GM21515 (cell line): Measurements from ENCODE around the gene PPP2R3B.
"Not testable (repeated sequence)": the region's sequence is repeated elsewhere in the genome, so short reads cannot be mapped to it uniquely, and the experiment has no call there.

Source experiments
- ATAC-seq: cut with Tn5 transposase; IDR thresholded peaks from one replicate; pipeline ENCODE4 v1.9.1; 2021; ENCODE audit not compliant: unreplicated experiment

The PPP2R3B gene

DNA sequence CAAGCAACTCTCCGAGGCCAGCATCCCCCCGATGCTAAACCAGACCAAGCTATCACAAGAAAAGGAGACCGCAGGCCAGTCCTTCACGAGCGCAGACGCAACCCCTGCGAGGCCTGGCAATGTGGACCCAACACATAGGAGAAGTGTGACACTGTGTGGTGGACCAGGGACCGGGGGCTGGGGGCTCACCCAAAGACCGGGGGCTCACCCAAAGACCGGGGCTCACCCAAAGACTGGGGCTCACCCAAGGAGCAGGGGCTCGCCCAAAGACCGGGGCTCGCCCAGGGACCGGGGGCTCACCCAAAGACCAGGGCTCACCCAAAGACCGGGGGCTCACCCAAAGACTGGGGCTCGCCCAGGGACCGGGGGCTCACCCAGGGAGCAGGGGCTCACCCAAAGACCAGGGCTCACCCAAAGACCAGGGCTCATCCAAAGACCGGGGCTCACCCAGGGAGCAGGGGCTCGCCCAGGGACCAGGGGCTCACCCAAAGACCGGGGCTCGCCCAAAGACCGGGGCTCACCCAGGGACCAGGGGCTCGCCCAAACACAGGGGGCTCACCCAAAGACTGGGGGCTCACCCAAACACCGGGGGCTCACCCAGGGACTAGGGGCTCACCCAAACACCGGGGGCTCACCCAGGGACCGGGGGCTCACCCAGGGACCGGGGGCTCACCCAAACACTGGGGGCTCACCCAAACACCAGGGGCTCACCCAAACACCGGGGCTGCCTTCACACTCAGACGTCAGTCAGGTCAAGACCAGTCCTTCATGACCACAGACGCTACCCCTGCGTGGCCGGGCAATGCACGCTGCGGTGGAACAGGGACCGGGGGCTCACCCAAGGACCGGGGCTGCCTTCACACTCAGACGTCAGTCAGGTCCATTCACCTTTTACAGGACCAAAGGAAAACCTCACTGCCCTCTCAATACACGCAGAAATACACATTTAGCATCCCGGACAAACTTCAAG lies 32.9 kb downstream of the PPP2R3B start:
- no peak for ATAC-seq

- ATAC-seq, result no peak
These were observed 34.0 kb downstream of the PPP2R3B start for GRCh38 chrX:352582-353314.

DNA sequence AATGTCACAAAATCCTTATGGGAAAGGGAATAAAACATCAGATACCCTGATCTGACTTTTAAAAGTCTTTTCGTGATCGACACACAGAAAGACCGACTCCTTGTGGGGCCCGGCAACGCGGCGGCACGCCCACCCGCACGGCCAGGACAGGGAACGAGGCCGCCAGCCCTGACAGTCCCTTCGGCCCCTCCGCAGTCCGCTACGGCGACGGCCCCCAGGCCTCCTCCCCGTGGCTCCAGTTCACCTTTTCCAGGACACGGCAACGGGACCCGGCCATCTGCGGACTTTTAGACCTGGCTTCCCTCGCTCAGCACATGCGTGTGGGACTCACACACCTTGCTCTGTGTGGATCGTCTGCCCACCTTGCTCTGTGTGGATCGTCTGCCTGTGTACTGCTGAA lies 34.5 kb downstream of the PPP2R3B start:
- ATAC-seq, result no peak

DNA sequence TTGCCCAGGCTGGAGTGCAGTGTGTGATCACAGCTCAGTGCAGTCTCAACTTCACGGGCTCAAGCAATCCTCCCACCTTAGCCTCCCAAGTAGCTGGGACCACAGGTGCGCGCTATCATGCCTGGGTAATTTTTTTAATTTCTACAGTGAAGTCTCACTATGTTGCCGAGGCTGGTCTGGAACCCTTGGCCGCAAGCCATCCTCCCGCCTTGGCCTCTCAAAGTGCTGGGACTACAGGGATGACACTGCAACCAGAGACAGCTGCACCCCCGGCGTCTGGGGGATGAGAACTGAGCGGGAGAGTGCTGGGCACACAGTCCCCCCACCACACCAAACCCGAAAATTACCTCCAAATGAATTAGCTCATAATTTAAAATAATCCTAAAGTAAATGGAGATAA lies 35.0 kb downstream of the PPP2R3B start:
- no peak for ATAC-seq

DNA sequence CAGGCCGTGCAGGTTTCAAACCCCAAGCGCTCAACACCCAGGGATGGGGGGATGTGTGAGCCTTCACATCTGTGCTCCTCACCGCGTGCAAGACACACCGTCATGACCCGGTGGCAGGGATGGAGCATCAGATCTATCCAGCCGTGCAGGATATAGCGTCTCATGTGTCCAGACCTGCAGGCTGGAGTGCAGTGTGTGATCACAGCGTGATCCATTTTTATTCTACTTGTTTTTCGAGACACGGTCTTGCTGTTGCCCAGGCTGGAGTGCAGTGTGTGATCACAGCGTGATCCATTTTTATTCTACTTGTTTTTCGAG lies 35.4 kb downstream of the PPP2R3B start:
- ATAC-seq, result not testable (repeated sequence)

GRCh38 chrX:350534-351323 lies 36.0 kb downstream of the PPP2R3B start:
- ATAC-seq, result no peak

DNA sequence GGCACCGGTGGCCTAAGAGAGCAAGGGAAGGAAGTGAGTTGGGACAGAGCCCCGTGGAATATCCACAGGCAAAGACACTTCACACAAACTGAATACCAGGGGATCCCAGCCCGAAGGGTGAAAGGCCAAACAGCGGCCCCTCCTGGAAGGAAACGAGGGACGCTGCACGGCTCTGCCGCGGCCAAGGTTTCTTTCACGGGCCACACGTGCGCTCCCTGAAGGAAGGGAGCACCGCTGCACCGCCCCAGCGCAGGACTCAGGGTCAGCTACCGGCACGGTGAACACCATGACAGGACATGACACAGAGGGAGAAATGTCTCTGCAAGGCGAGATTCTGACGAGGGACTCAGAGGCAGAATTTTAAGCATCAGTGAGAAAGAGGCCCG lies 36.6 kb downstream of the PPP2R3B start:
- no peak for ATAC-seq

DNA sequence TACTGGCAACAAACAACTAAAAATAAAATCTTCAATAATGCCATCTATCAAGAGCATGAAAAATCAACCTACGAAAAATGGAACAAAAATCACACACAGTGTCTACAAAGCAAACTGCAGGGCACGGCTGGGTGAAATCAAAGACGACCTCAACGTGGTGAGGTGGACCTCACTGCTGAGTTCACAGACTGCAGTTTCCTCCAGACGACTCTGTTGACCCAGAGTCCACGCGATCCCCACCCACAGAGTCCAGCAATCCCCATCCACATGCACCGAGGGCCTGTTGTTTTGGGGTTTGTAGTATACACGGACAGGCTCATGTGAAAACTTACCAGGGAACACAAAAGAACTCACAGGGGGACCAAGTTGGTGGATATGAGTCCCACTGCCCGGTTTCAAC lies 37.0 kb downstream of the PPP2R3B start:
- ATAC-seq, result no peak

- no peak for ATAC-seq
These were observed 37.5 kb downstream of the PPP2R3B start for GRCh38 chrX:349196-349595.

- no peak for ATAC-seq
These were observed 38.1 kb downstream of the PPP2R3B start for GRCh38 chrX:348461-349117.

DNA sequence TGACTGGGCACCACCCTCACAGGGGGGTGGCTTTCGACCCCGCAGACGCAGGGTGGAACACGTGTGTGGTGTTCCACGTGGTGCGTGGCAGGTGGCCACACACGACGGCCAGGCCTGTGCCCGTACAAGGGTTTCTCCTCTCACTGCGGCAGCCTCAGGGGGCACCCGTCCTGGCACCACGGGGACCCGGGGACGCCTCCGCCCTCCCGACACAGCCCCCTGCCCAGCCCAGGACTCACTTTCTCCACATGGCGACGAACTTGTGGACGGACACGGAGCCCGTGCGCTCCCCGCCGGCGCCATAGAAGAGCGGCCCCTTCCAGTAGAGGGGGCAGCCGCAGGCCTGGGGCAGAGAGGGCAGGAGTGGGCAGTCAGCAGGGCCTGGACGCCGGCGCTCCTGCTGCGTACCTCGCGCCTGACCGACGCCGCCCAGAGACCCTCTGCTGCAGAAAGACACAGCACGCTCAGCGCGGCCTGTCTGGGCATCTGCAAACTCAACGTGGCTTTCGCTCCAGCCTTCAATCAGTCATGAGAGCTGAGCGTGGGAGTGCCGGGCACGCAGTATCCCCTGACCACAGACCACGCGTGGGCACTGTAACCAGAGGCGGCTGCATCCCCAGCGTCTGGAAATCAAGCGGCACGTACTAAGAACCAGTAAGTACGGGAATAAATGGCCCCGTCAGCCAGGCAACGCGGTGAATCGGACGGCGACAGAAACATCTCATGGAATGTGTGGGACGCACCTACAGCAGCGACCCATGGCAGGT lies 39.2 kb downstream of the PPP2R3B start:
- ATAC-seq, result no peak

- ATAC-seq, result no peak
These were observed 40.5 kb downstream of the PPP2R3B start for GRCh38 chrX:346034-346813.

DNA sequence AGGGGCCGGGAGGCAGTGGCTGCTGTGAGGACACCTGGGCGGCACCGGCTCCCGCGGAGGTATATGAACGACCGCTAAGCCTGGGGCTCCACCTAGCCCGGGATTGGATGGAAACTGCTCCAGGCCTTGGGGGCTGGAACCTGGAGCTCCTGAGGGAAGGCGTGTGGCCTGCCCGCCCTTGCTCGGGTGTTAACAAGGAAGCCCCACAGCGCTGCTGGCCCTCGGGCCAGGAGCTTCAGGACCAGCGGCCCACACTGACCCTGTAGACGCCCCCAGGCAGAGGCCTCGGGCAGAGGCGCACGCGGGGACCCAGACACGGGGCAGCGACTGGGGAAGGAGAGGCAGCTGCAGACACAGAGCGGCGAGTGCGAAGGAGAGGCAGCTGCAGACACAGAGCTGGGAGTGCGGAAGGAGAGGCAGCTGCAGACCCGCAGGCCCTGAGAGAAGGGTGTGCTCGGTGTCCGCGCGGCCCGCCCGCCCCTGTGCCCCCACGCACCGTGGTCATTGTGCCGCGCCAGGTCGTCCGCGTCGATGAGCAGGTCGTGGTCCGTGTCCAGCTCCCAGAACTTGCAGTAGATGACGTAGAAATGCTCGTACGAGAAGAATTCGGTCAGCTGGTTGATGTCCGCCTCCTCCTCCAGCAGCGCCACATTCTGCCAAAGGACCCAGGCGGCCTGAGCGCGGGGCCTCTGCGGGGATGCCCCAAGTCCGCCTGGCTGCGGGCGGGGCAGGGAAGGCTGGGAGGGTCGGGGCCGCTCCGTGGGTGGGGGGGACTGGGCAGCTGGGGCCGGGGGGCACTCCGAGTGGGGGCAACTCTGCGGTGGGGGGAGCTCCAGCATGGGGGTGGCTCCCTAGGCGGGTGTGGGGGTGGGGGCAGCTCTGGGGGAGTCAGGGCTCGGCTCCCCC lies 41.4 kb downstream of the PPP2R3B start:
- ATAC-seq, result no peak

- no peak for ATAC-seq
These were observed 42.3 kb downstream of the PPP2R3B start for GRCh38 chrX:344371-344901.

DNA sequence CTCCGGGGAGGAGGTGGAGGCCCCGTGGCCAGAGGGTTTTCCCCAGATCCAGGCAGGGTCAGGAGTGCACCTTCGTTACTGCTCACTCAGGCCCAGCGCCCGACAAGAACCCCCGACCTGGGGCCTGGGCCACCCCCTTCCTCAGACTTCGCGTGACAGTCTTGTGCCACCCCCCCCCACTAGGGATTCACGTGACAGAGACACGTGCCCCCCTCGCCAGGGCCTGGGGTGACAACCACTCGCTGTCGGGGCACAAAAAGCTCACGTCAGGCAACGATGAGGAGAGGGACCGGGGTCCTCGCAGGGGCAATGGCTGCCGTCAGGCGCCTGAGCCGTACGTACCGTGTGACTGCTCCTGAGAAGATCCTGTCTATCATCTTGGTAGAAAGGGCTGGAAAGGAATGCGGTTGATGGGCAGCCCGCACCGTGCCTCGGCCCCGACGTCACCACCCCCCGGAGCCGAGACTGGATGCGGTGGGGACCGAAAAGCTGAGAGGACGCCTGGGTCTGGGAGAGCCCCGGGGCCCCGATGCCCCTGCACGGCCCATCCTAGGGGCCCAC lies 45.1 kb downstream of the PPP2R3B start:
- ATAC-seq, result no peak

DNA sequence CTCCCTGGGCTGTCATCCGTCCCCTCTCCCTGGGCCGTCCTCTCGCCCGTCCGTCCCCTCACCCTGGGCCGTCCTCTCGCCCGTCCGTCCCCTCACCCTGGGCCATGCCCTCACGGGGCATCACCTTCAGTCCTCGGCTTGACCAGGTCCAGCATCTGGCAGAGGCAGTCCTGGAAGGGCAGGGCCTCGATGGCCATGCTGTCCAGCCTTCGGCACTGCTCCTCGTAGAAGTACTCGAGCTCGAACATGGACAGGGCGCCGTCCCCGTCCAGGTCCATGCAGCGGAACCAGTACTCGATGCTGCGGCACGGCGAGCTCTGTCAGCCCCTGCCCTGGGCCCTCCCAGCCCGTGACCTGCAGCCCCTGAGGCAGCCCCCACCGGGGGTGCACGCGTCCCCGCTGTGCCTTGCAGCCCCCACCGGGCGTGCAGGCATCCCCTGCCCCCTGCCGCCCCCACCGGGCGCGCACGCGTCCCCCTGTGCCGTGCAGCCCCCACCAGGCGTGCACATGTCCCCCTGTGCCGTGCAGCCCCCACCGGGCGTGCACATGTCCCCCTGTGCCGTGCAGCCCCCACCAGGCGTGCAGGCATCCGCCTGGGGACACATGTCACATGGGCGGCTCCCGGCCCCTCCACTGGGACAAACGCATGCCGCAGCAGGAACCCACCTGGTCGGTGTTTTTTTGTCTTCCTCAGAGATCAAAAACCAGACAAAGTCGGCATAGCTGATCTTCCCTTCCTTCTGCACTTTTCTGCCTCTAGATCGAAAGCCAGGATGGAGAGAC lies 45.9 kb downstream of the PPP2R3B start:
- ATAC-seq, result no peak

DNA sequence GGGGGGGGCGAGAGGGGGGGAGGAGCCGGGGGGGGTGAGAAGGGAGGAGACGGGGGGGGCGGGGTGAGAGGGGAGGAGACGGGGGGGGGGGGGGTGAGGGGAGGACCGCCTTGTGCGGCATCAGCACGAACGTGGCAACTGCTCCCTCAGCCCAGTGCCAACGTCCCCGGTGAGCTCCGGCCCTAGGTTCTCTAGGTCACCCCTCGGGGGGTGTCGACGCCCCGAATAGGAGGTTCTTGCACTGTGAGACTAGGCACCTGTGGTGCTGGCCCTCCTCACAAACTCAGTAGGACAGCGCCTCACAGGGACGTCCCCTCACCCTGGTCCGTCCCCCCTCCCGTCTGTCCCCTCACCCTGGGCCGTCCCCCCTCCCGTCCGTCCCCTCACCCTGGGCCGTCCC lies 46.6 kb downstream of the PPP2R3B start:
- ATAC-seq, result no peak
